ENCODE results near the gene RASAL2.

The RASAL2 gene

DNA sequence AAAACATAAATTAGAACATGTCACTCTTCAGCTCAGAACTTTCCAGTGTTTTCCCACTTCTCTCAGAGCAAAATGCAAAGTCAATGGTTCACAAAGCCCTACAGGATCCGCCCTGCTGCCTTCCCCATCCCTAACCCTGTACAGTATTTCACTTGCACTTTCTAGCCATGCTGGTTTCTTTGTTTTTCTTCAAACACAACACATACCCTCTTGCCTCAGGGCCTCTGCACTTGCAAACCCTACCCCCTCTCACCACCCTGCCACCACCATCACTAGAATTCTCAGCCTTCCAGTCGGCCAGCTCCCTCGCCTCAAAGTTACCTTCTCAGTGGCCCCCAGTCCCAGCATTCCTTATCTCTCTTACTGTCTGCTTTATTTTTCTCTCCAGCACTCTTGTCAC lies 436.6 kb downstream of the RASAL2 start:
- no peak for TF ChIP-seq POLR2AphosphoS5 (IDR thresholded peaks at IDR 0.05; ENCODE audit: low read depth, low read length)
- DNase-seq (ENCODE audit: insufficient read length, low spot score), result no peak
- no peak for FAIRE-seq

DNA sequence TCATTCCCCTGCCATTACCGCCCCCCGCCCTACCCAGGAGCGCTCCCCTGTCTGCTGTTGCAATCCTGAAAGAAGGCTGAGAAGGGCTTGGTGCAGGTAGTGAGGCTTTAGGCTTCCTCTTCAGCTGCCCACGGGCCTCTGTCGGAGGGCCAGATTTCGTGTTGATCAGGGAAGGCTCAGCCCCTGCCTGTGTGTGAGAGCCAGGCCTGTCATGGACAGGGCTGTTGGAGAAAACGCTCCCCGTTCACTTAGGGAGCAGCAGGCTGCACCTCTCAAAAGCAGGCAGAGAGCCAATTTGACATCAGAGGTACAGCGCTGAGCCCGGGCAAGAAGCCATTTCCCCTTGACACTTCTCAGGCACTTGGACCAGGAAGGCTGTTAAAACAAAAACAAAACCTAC lies 438.0 kb downstream of the RASAL2 start:
- FAIRE-seq (no peak), DNase-seq (ENCODE audit: insufficient read length, low spot score) (no peak)
- TF ChIP-seq TAF1 (IDR thresholded peaks at IDR 0.05; ENCODE audit: low read depth, low read length), result no peak
- no peak for TF ChIP-seq POLR2AphosphoS5 (IDR thresholded peaks at IDR 0.05; ENCODE audit: low read depth, low read length)
- TF ChIP-seq POU2F2 (IDR thresholded peaks at IDR 0.05; ENCODE audit: low read depth, low read length), result no peak
- no peak for TF ChIP-seq SPI1 (IDR thresholded peaks at IDR 0.05; ENCODE audit: low read depth, low read length)
- no peak for TF ChIP-seq PAX5 (IDR thresholded peaks at IDR 0.05; ENCODE audit: insufficient read depth, low read length, severe bottlenecking)
- TF ChIP-seq POLR2A (IDR thresholded peaks at IDR 0.05; ENCODE audit: low read depth, low read length), result no peak

DNA sequence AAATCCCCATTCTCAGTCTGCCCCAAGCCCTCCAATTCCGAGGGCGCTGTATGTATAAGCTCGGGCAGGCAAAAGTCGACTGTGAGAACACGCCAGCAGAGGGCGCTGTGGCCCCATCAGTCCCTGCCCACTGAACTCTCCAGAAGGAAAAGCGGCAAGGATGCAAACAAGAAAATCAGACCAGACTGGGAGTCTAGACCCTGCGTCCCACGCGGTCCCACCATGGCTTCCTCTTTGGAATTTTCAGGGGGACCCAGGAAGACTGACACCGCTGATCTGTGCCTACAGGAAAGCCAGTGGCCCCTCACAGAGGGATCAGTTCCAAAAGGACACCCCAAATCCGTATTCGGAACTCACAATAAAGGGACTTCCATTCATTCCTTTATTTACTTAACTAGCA lies 438.5 kb downstream of the RASAL2 start:
- peak; percentile 77 for DNase-seq (ENCODE audit: insufficient read length, low spot score)
- TF ChIP-seq POLR2AphosphoS5 (IDR thresholded peaks at IDR 0.05; ENCODE audit: low read depth, low read length), result no peak
- TF ChIP-seq SPI1 (IDR thresholded peaks at IDR 0.05; ENCODE audit: low read depth, low read length), result no peak
- no peak for TF ChIP-seq TAF1 (IDR thresholded peaks at IDR 0.05; ENCODE audit: low read depth, low read length)
- TF ChIP-seq POLR2A (IDR thresholded peaks at IDR 0.05; ENCODE audit: low read depth, low read length), result no peak
- no peak for TF ChIP-seq PAX5 (IDR thresholded peaks at IDR 0.05; ENCODE audit: insufficient read depth, low read length, severe bottlenecking)
- TF ChIP-seq POU2F2 (IDR thresholded peaks at IDR 0.05; ENCODE audit: low read depth, low read length), result no peak
- FAIRE-seq, result peak; percentile 88

DNA sequence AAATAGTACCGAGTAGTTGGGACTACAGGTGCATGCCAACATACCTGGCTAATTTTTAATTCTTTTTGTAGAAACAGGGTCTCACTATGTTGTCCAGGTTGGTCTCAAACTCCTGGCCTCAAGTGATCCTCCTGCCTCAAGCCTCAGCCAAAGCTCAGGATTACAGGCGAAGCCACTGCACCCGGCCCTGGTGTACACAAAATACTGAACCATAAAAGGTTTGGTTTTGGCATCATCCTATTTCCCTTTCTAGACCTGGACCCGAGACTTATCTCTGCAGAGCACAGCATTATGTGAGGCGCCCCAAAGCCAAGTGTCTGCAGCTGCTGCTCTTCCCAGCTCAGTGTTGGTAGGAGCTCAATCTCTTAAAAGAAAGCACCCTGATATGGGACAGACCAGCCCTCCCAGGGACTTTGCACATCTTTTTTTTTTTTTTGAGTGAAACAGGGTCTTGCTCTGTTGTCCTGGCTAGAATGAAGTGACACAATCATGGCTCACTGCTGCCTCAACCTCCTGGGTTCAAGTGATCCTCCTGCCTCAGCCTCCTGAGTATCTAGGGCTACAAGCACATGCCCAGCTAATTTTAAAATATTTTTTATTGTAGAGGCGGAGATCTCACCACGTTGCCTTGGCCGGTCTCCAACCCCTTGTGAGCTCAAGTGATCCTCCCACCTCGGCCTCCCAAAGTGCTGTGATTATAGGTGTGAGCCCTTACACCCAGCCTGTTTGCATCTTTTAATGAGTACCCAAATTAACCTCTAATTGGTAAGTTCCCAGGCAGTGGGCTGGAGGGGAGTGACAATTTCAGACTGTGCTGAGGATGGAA lies 439.4 kb downstream of the RASAL2 start:
- DNase-seq (ENCODE audit: insufficient read length, low spot score) (no peak), FAIRE-seq (no peak)
- TF ChIP-seq POU2F2 (IDR thresholded peaks at IDR 0.05; ENCODE audit: low read depth, low read length) (no peak), SPI1 (IDR thresholded peaks at IDR 0.05; ENCODE audit: low read depth, low read length) (no peak), PAX5 (IDR thresholded peaks at IDR 0.05; ENCODE audit: insufficient read depth, low read length, severe bottlenecking) (no peak), POLR2A (IDR thresholded peaks at IDR 0.05; ENCODE audit: low read depth, low read length) (no peak), TAF1 (IDR thresholded peaks at IDR 0.05; ENCODE audit: low read depth, low read length) (no peak), POLR2AphosphoS5 (IDR thresholded peaks at IDR 0.05; ENCODE audit: low read depth, low read length) (no peak)

Measured in GM12891 (cell line).